ENCODE data around the gene ZNF549.

Gene ZNF549

GRCh38 chr19:57599761-57600383 lies 72.7 kb downstream of the ZNF549 start, which contains the start of gene ZNF530:
TSS of gene ZNF530 (plus strand) at chr19:57599885. CDS start at chr19:57604346, 4,461 bp downstream.
- Mint-ChIP-seq H3K27ac (peak within 1 kb of the TSS; percentile 54), H3K9me3 (peaks cover 33% of the 10 kb centered on the region)
- peak; percentile 98 for ATAC-seq

DNA sequence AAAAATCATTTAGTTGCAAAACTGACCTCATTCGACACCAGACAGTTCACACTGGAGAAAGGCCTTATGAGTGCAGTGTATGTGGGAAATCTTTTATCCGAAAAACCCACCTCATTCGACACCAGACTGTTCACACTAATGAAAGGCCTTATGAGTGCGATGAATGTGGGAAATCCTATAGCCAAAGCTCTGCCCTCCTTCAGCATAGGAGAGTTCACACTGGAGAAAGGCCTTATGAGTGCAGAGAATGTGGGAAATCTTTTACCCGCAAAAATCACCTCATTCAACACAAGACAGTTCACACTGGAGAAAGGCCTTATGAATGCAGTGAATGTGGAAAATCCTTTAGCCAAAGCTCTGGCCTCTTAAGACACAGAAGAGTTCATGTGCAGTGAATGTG lies 79.8 kb downstream of the ZNF549 start:
- Mint-ChIP-seq H3K9me3 (peaks cover 32% of the 10 kb centered on the region), H3K36me3 (peaks cover 40% of the 10 kb centered on the region), H3K4me3 (no peak overlapping the region), H3K4me1 (no peaks in the 10 kb centered on the region), H3K27ac (no peak overlapping the region)
- ATAC-seq, result no peak
- no peak for DNase-seq (ENCODE audit: low spot score in 2 of 2)

More at GRCh38 chr19:57599761-57600383, 72.7 kb downstream of the ZNF549 start, which contains the start of gene ZNF530:
- peaks cover 19% of the 10 kb centered on the region for H3K36me3 Mint-ChIP-seq
- peak within 1 kb of the TSS; percentile 74 for H3K4me3 Mint-ChIP-seq
- peaks cover 15% of the 10 kb centered on the region for H3K4me1 Mint-ChIP-seq
- DNase-seq (ENCODE audit: low spot score in 2 of 2), result peak; percentile 83 to 91

Data from stimulated activated effector memory CD8-positive, alpha-beta T cell treated with anti-CD3 and anti-CD28 coated beads, Interleukin-12 subunit alpha, Interleukin-12 subunit beta, amount 100 ng/mL, for 72 hours (primary cell).